ENCODE data around the gene LHX6. TPM values are rescaled to one million over a fixed set of nuclear protein-coding genes. Genes with fewer than 3 reads are reported as not detected.

Gene LHX6
- total and polyA plus RNA-seq, 2 of the 8 experiments (the other 6 are each of a cell fraction or from before 2014, with no cell fraction given), result 0.92 to 1.2 TPM

DNA sequence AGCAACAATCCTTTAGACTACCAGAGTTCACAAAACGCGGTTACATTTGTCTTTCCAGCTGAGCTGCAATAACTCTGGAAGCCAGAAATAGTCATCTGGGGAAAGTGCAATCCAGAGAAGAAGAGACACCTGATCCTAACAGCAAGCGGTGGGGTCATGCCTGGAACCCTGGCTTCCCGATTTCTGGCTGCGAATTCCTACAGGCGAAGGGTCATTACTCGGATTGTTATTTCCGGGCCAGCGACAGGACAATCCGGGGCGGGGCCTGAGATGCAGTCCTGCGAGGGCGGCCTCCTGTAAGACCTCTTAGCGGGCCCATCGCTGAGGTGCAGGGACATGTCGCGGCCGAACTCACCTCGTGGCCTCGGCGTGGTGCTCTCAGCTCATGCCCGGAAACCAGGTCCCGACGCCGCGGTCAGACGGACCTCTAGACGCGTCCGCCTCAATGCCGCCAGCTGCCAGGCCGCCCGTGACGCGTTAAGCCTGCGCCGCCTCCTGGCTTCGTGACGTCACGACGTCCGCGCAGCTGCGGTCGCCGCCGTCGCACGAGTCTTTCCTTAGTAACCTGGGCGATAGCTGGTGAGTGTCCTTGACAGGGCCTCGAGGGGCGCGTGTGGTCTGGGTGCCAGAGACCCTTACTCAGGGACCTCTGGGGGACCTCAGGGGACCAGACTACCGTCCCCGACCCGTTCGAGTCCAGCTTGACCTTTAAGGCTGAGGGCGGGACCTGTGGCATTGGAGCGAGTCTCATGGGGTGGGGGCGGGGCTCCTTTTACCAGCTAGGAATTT lies 35.8 kb upstream of the LHX6 start, which contains the start of the genes MRRF and RBM18:
Gene MRRF (plus strand): TSS at position 523 of the 789 bp plus-strand sequence. CDS start 6,010 bp downstream, outside the sequence.
Gene RBM18 (minus strand): TSS at position 481 of the 789 bp plus-strand sequence. CDS start 3,348 bp downstream, outside the sequence.
- H3K4me2 ChIP-seq (ENCODE audit: insufficient read depth in 1 of 2, low read depth in 2 of 2, low read length in 2 of 2), result peak within 1 kb of the TSS; percentile 84 to 85
- H2BK120ac ChIP-seq (replicated peaks; ENCODE audit: low read depth, low read length), result no peak within 1 kb of the TSS
- peaks cover 4% of the 10 kb centered on the region; the same call in 1 of the 2 replicates for H3K79me1 ChIP-seq (ENCODE audit: low read depth, low read length)
- peak within 1 kb of the TSS; percentile 75 for H2AFZ ChIP-seq (ENCODE audit: low read length)
- peak within 1 kb of the TSS; percentile 94 for H4K5ac ChIP-seq (ENCODE audit: insufficient read length, low read depth, low read length)
- peak; percentile 77 to 97 for DNase-seq (ENCODE audit: low read depth in 1 of 2, low spot score in 2 of 2)
- no peak within 1 kb of the TSS for H2BK20ac ChIP-seq (ENCODE audit: low read length)
- H3K9me3 ChIP-seq (ENCODE audit: insufficient read depth in 2 of 2, low read depth in 1 of 2, low read length in 1 of 2), result no peaks in the 10 kb centered on the region
- ChIA-PET CTCF (ENCODE audit: partially characterized antibody) (interaction anchor here (0.7 to 10.6 kb wide), 14 partner anchors 12 to 320 kb away, joined by 3 to 72 read pairs (median 3); no protein-coding TSS in a partner anchor), POLR2A (ENCODE audit: partially characterized antibody) (interaction anchor here (0.7 to 1.8 kb wide), 15 partner anchors 10 to 103 kb away, joined by 3 to 6 read pairs (median 4); no protein-coding TSS in a partner anchor)
- H3K4ac ChIP-seq (replicated peaks; ENCODE audit: insufficient read length, low read depth, low read length), result peak within 1 kb of the TSS; percentile 13
- no peak within 1 kb of the TSS for H2BK12ac ChIP-seq (ENCODE audit: low read depth, low read length)
- no peak for FAIRE-seq
- H2AK5ac ChIP-seq (ENCODE audit: low read depth, low read length), result no peak within 1 kb of the TSS
- H2BK15ac ChIP-seq (ENCODE audit: low read length), result no peak within 1 kb of the TSS; the same call in 1 of the 2 replicates
- peak within 1 kb of the TSS; percentile 85 for H3K27ac ChIP-seq (ENCODE audit: low read depth, low read length)
- peak within 1 kb of the TSS; percentile 81; the same call in 1 of the 2 replicates for H3K18ac ChIP-seq (ENCODE audit: extremely low read depth, low read length)
- peaks cover 0 to 41% of the 10 kb centered on the region in 2 experiments; a peak in 3 of 4 replicates for H3K79me2 ChIP-seq (ENCODE audit: control insufficient read depth in 1 of 2, insufficient read depth in 2 of 2, low read length in 2 of 2)
- H3K27me3 ChIP-seq (replicated peaks in 1 of 4; ENCODE audit: control insufficient read depth in 3 of 4, extremely low read depth in 1 of 4, insufficient read depth in 3 of 4, low read length in 3 of 4), result no peaks in the 10 kb centered on the region
- peaks cover 2 to 8% (median 5%) of the 10 kb centered on the region in 4 experiments; a peak in 6 of 8 replicates for H3K36me3 ChIP-seq (ENCODE audit: control insufficient read depth in 2 of 4, insufficient read depth in 4 of 4, low read length in 3 of 4)
- H3K4me1 ChIP-seq (replicated peaks in 1 of 4; ENCODE audit: control insufficient read depth in 3 of 4, insufficient read depth in 4 of 4, low read length in 3 of 4), result peaks cover 0 to 6% (median 2%) of the 10 kb centered on the region in 4 experiments; a peak in 4 of 7 replicates
- 3% methylated on average over 58 of the region's 60 CpGs; no CpG with 5 or more reads in 1 of the 2 experiments for WGBS, 2 experiments (ENCODE audit: extremely low coverage in 1 of 2, insufficient coverage in 1 of 2, insufficient read length in 1 of 2, insufficient replicate concordance in 2 of 2, low coverage in 1 of 2, low lambda C conversion rate in 2 of 2, missing lambda C conversion rate in 1 of 2)
- no peak within 1 kb of the TSS for H3K23ac ChIP-seq (ENCODE audit: insufficient read length)
- H4K91ac ChIP-seq (replicated peaks; ENCODE audit: insufficient read length, low read length), result peak within 1 kb of the TSS; percentile 90
- H4K8ac ChIP-seq (ENCODE audit: extremely low read depth, insufficient read depth, low read length), result peak within 1 kb of the TSS; percentile 99
- peak within 1 kb of the TSS; percentile 78 to 92 (median 88) for H3K4me3 ChIP-seq (ENCODE audit: extremely low read depth in 1 of 4, insufficient read depth in 2 of 4, low read depth in 3 of 4, low read length in 4 of 4)
- H3K56ac ChIP-seq (replicated peaks; ENCODE audit: insufficient read length, low read depth, low read length), result peak within 1 kb of the TSS; percentile 88
- H3K14ac ChIP-seq (ENCODE audit: insufficient read length), result no peak within 1 kb of the TSS
- H3K23me2 ChIP-seq (ENCODE audit: low read depth, low read length), result peaks cover 4% of the 10 kb centered on the region; the same call in 1 of the 2 replicates
- H3K9ac ChIP-seq (replicated peaks in 1 of 4; ENCODE audit: extremely low read depth in 1 of 4, low read depth in 3 of 4, low read length in 3 of 4), result peak within 1 kb of the TSS; percentile 51 to 90 (median 86)
- no peaks in the 10 kb centered on the region for H4K20me1 ChIP-seq (replicated peaks in 1 of 2; ENCODE audit: control insufficient read depth in 1 of 2, insufficient read depth in 2 of 2, low read length in 2 of 2)
- peak within 1 kb of the TSS; percentile 89 for H2BK5ac ChIP-seq (ENCODE audit: low read depth, low read length)
- peak; percentile 99 for TF ChIP-seq ASH2L (IDR thresholded peaks at IDR 0.05; ENCODE audit: low read length)
- peak; percentile 16; the same call in 1 of the 2 replicates for TF ChIP-seq RFX5 (IDR thresholded peaks at IDR 0.05; ENCODE audit: borderline replicate concordance, low read depth, low read length)
- peak; percentile 82 for TF ChIP-seq PHF8 (conservative IDR thresholded peaks at IDR 0.05; ENCODE audit: low read depth, low read length)
- no peak for TF ChIP-seq RNF2 (IDR thresholded peaks at IDR 0.05; ENCODE audit: borderline replicate concordance, low read depth, low read length, missing control alignments, poor library complexity, severe bottlenecking)
- no peak for TF ChIP-seq GABPA (IDR thresholded peaks at IDR 0.05; ENCODE audit: borderline replicate concordance, insufficient read depth, low read length)
- TF ChIP-seq TEAD4 (IDR thresholded peaks at IDR 0.05; ENCODE audit: low read depth, low read length), result no peak
- no peak for TF ChIP-seq KDM1A (IDR thresholded peaks at IDR 0.05; ENCODE audit: borderline replicate concordance, low read length)
- peak; percentile 100 for TF ChIP-seq CREB1 (IDR thresholded peaks at IDR 0.05)
- TF ChIP-seq EGR1 (IDR thresholded peaks at IDR 0.05; ENCODE audit: borderline replicate concordance, low read depth, low read length), result peak; percentile 47; the same call in 1 of the 2 replicates
- TF ChIP-seq SIN3A (conservative IDR thresholded peaks at IDR 0.05 in 1 of 2, IDR thresholded peaks at IDR 0.05 in 1 of 2; ENCODE audit: low read depth in 1 of 2, low read length in 2 of 2), result peak; percentile 66 to 89; a peak in 3 of 4 replicates
